Adrenal gland (tissue), 5 donors: ENCODE results near the gene COL6A1.

Experiments
- CTCF ChIP-seq, 6 experiments: fragments of 450-650 bp in 4 of 6; fragments of 200-600 bp in 2 of 6; sonication (generic) in 1 of 6; IDR thresholded peaks; 1 replicate in 5 of 6; 2 replicates in 1 of 6; pipeline versions ENCODE4 v1.5.1 to v1.8.0; 2016 to 2021; ENCODE audit warnings: antibody characterized with exemption in 6 of 6, mild to moderate bottlenecking in 2 of 6, moderate library complexity in 1 of 6
- POLR2A ChIP-seq, 2 donors: fragments of 450-650 bp; IDR thresholded peaks; one replicate each; pipeline ENCODE4 v1.6.1; 2017; ENCODE audit warnings: antibody characterized with exemption in 2 of 2, mild to moderate bottlenecking in 2 of 2, moderate library complexity in 1 of 2
- donor health status: DM: no; HTN: no; CAD: no.

- TF ChIP-seq CTCF (IDR thresholded peaks at IDR 0.05) (no peak), POLR2A (IDR thresholded peaks at IDR 0.05) (no peak)
Observed at GRCh38 chr21:46000731-46001641, 19.4 kb downstream of the COL6A1 start.
